NCI-H82 treated with DMSO at 0.1 percent for 48 hours (cell line): ENCODE measurements around the gene GNAI1.
"Not testable (repeated sequence)": the region's sequence is repeated elsewhere in the genome, so short reads cannot be mapped to it uniquely, and the experiment has no call there.

Experiments used
- DNase-seq: peaks from one replicate; lab custom pipeline; 2025; ENCODE audit not compliant: unreplicated experiment; lab: John Stamatoyannopoulos, UW

The GNAI1 gene

DNA sequence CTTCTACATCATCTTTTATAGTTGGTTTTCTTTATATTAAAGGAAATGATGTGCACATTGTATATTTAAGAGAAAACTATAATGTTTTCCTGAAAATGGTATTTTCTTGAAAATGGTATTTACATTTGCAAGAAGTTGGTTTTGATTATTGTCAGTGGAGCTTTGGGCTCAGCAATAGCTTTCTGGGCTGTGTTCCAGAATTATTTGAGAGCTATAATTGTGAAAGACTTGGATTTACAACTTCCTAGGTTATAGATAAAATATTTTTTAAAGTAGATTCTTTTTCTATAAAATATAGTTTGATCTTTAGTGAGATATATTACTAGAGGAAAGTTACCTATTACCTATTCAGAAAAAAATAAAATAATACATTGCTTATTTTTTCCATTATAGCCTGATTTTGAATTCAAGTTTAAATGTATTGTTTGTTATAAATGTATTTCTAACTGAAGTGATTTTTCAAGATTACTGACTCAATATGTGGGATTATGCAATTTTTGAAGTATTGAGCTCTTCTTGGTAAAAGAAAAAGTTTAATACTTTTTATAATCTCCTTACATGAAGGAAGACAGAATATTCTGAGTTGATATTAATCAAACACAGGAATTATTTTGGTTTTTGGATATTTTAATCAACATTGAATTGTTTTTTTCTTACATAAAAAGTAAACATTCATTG is 20.2 kb downstream of the GNAI1 start:
- DNase-seq: no peak

- DNase-seq: no peak
Measured at GRCh38 chr7:80155374-80155773, 20.7 kb downstream of the GNAI1 start.

GRCh38 chr7:80157770-80158169 is 23.1 kb downstream of the GNAI1 start:
- DNase-seq: not testable (repeated sequence)

- DNase-seq: no peak
Measured at GRCh38 chr7:80159802-80160201, 25.2 kb downstream of the GNAI1 start.

DNA sequence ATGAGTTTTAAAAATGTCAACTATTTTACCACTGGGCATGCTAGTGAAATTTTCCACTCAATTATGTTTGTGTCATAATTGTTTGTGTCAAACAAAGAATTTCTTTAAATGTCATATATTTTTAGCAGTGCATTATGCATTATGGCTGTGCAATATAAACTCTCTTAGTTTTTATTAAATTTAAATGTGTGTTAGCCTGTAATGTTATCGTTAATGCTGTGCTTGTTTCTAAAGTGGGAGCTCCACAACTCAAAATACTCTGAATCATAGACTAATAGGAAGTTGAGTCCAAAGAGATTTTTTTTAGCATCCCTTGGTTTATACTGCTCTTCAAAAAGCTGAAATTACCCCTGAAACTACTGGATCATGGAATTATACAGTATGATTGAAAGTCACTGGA is 26.8 kb downstream of the GNAI1 start:
- DNase-seq: no peak

DNA sequence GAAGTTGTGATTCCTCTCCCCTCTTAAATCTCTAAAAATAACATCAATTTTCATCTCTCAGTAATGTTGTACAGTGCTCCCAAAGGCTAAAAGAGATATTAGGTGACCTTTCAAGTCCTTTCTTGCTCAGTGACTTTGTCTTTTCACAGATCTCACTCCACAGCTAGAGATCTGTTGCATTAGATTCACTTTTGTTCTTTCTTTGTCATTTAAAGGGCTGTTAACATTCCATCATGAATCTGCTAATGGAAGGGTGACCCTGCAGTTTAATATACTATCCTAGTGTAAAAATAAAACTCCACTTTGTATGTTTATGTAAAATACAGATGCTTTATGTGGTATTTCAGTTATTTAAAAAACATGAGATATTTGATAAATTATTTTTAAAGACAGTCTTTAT is 30.5 kb downstream of the GNAI1 start:
- DNase-seq: no peak

GRCh38 chr7:80170445-80170844 is 35.8 kb downstream of the GNAI1 start:
- DNase-seq: no peak

DNA sequence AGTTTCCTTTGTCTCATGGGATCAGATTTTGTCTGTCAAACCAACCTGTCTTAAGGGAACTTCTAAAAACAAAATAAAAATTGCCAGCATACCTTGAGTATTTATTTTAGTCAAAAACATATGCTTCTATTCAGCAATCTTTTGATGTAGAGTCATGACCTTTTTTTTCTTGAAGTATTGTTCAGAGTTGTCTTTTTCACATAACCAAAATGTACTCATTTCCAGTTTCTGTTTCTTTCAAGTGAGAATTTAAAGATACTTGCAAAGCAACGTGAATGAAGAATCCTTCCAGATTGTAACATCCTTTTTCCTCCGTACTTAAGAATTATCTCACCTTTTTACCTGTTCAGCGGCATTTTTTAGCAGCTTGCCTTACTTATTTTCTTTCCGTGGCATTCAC is 37.8 kb downstream of the GNAI1 start:
- no peak for DNase-seq

- no peak for DNase-seq
Measured at GRCh38 chr7:80175744-80176143, 41.1 kb downstream of the GNAI1 start.

GRCh38 chr7:80181411-80181810 is 46.8 kb downstream of the GNAI1 start:
- DNase-seq: no peak

DNA sequence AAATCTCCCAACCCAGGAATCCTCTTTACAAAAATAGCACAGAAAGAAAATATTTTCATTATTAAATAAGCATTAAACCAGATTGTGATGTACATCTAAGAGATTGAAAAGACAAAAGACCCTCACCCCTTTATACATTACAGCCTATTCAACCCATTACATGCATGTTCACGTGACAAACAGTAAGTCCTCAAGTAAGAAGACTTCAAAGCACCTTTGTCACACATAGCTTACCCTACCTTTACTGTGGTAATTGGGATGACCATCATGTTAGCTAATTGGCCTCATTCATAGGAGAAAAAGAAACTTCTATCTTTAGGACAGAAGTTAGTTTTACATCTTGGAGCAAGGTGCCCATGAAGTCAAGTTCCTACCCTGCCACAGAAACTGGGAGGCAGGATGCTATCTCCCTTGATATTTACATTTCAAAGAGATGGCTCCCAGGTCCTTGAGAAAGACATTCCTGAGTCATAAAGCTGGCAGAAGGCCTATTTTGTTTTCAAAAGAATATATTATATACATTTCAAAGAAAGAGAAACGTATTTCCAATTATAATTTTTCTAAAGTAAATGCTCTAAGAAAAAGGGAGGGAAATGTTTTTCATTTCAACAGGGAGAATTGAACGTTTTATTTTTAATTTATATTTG is 48.1 kb downstream of the GNAI1 start:
- DNase-seq: no peak

DNA sequence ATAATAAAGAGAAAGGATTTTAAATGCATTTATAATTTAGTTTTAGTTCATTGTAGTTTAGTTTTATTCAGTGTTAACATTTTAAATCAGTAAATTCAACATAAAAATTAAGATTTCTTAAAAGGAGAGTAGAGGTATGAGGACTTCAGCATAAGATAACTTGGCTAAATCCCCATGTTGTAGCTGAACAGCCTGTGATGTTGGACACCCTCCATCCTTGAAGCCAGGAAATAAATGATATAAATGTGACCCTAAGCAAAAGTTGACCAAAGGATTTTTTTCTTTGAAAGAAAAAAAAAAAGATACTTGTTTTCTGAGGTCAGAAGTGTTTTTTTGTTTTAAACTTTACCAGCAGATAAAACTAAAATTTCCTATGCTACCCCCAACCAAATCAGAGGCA is 48.7 kb downstream of the GNAI1 start:
- DNase-seq: no peak

- no peak for DNase-seq
Measured at GRCh38 chr7:80183900-80184685, 49.5 kb downstream of the GNAI1 start.

- no peak for DNase-seq
Measured at GRCh38 chr7:80184693-80185092, 50.1 kb downstream of the GNAI1 start.

DNA sequence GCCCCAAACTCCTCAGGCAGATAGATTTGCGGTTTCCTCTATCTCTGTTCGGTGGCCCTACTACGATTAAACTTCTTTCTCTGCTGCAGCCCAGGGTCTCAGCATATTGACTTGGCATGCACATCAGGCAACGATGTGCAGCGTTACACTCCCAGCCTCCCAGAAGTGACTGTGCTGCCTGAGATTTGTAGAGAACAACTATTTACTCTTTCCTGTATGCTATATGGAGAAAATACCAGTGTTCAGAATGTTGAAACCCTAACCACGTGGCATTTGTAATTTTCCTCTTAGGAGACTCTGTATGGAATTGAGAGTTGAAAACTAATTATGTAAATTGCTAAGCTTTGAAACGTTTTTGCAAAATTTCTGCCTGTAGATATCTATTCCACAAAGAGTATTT is 50.9 kb downstream of the GNAI1 start:
- DNase-seq: no peak

DNA sequence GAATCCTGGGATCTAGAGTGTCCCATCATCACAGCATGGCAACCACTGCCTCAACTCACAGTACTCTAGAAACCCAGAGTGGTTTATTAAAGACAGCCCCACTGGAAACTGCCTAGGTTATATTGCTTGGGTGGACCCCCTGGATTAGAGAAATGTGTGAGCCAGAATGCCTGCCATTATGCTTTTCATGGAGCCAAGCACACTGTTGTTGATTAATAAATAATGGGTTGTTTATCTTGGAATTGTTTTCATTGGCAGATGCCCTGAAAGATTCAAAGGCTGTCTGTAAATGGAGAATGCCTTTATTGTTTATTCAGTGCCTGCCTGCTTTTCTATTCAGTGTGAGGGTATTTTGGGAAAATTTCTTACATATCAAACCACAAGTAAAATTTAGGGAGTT is 52.1 kb downstream of the GNAI1 start:
- no peak for DNase-seq

GRCh38 chr7:80187279-80187678 is 52.6 kb downstream of the GNAI1 start:
- DNase-seq: no peak

DNA sequence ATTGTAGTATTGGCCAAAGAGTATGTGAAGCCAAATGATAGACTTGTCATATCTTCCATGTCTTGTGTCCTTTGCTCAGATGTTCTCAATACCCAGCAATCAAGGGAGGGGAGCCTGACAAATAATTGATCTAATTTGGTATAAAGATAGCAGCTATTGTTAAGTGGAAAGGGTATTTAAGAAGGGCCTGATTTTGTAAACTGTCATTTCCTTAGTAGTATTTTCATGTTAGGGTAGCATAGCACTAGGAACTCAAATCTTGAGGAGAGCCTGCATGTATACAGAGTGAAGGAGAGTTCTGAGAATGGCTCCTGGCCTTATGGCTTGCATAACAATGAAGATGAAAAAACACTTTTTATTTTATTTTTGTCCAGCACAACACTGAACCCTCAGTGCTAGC is 53.1 kb downstream of the GNAI1 start:
- no peak for DNase-seq

- no peak for DNase-seq
Measured at GRCh38 chr7:80189638-80190037, 55.0 kb downstream of the GNAI1 start.

DNA sequence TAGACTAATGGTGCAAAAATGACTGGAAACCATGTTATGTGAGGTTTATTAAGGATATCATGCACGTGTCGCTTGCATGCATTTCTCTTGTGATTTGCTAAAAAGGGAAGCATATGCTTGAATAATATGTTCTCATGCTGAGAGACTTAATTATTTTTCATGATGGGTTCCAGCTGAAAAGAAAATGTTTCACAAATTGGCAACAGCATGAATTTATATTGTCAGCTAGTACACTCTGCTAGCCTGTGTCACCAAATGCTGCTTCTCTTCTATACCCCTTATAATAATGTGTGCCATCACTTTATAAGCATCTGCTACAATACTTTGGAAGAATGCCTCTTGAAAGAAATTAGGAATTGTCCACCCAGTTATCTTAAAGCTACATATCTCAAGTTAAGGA is 63.0 kb downstream of the GNAI1 start:
- DNase-seq: no peak

DNA sequence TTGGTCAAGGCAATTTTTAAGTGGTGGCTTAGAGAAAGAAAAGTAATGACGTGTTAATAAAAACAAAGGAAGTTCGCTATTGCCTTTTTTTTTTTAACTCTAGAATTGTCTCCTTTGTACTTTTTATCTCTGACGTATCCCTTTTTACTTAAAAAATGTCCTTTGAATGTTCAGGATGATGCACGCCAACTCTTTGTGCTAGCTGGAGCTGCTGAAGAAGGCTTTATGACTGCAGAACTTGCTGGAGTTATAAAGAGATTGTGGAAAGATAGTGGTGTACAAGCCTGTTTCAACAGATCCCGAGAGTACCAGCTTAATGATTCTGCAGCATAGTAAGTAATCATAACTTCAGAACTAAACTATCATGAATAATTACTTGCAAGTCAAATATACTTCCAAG is 64.4 kb downstream of the GNAI1 start:
- DNase-seq: no peak

GRCh38 chr7:80204454-80204853 is 69.8 kb downstream of the GNAI1 start:
- DNase-seq: no peak
